Measurements from ENCODE around the gene B4GAT1. TPM values are rescaled to one million over a fixed set of nuclear protein-coding genes. Genes with fewer than 3 reads are reported as not detected.
"Not testable (repeated sequence)": the region's sequence is repeated elsewhere in the genome, so short reads cannot be mapped to it uniquely, and the experiment has no call there.

B4GAT1 gene
- total RNA-seq, 4 donors from 2014 or later, result 53.4 to 105 (median 97.6) TPM

GRCh38 chr11:66313321-66314185 lies 33.9 kb downstream of the B4GAT1 start:
- H3K9me3 ChIP-seq, result no peaks in the 10 kb centered on the region
- H3K27ac ChIP-seq, result peak overlapping the region; percentile 44 to 89 (median 88)
- TF ChIP-seq CTCF (IDR thresholded peaks at IDR 0.05), result peak in 1 of 5 experiments; percentile 11
- TF ChIP-seq POLR2A (IDR thresholded peaks at IDR 0.05), result no peak
- TF ChIP-seq EP300 (IDR thresholded peaks at IDR 0.05), result no peak
- H3K27me3 ChIP-seq, result peaks cover 0 to 5% of the 10 kb centered on the region in 2 donors
- WGBS, 2 donors, result 22 to 38% methylated on average over 18 to 30 of the region's 38 CpGs
- peaks cover 0 to 62% (median 32%) of the 10 kb centered on the region in 4 donors for H3K4me1 ChIP-seq
- peak overlapping the region; percentile 35 to 57 (median 54) for H3K4me3 ChIP-seq
- no peak for DNase-seq (ENCODE audit: low spot score in 2 of 2)
- no peaks in the 10 kb centered on the region for H3K36me3 ChIP-seq

- peak overlapping the region; percentile 39 to 57 (median 54) for H3K4me3 ChIP-seq
- peaks cover 0 to 53% (median 24%) of the 10 kb centered on the region in 4 donors for H3K4me1 ChIP-seq
- H3K27me3 ChIP-seq, result peaks cover 0 to 5% of the 10 kb centered on the region in 2 donors
- WGBS, 2 donors, result 1 to 4% methylated on average over 37 to 39 of the region's 52 CpGs
- H3K36me3 ChIP-seq, result no peaks in the 10 kb centered on the region
- H3K27ac ChIP-seq, result peak overlapping the region; percentile 83 to 89 (median 88)
- no peaks in the 10 kb centered on the region for H3K9me3 ChIP-seq
- peak; percentile 100 for DNase-seq (ENCODE audit: low spot score in 2 of 2)
- TF ChIP-seq CTCF (IDR thresholded peaks at IDR 0.05), result no peak
- TF ChIP-seq POLR2A (IDR thresholded peaks at IDR 0.05), result peak; percentile 50 to 55
- peak in 1 of 2 donors; percentile 59 for TF ChIP-seq EP300 (IDR thresholded peaks at IDR 0.05)
Observed at GRCh38 chr11:66312549-66313320, 34.7 kb downstream of the B4GAT1 start.

- 0 to 1% methylated on average over 36 to 40 of the region's 44 CpGs for WGBS, 2 donors
- H3K4me1 ChIP-seq, result peaks cover 0 to 47% (median 17%) of the 10 kb centered on the region in 4 donors
- H3K36me3 ChIP-seq, result no peaks in the 10 kb centered on the region
- no peaks in the 10 kb centered on the region for H3K9me3 ChIP-seq
- TF ChIP-seq EP300 (IDR thresholded peaks at IDR 0.05) (peak in 1 of 2 donors; percentile 59), CTCF (IDR thresholded peaks at IDR 0.05) (peak in 3 of 5 experiments; percentile 22 to 98 (median 97)), POLR2A (IDR thresholded peaks at IDR 0.05) (peak in 1 of 2 donors; percentile 65)
- H3K4me3 ChIP-seq, result peak overlapping the region; percentile 39 to 57 (median 54)
- peak; percentile 87 to 92 for DNase-seq (ENCODE audit: low spot score in 2 of 2)
- peak overlapping the region; percentile 76 to 89 (median 86) for H3K27ac ChIP-seq
- H3K27me3 ChIP-seq, result peaks cover 0 to 5% of the 10 kb centered on the region in 2 donors
Observed at GRCh38 chr11:66311965-66312548, 35.4 kb downstream of the B4GAT1 start.

- H3K36me3 ChIP-seq, result no peaks in the 10 kb centered on the region
- H3K27me3 ChIP-seq, result peaks cover 0 to 5% of the 10 kb centered on the region in 2 donors
- 26 to 27% methylated on average over 25 to 26 of the region's 26 CpGs for WGBS, 2 donors
- H3K4me1 ChIP-seq, result peaks cover 0 to 41% (median 12%) of the 10 kb centered on the region in 4 donors
- peak overlapping the region; percentile 39 to 57 (median 54) for H3K4me3 ChIP-seq
- peak overlapping the region; percentile 76 to 89 (median 86) for H3K27ac ChIP-seq
- TF ChIP-seq CTCF (IDR thresholded peaks at IDR 0.05), result peak in 3 of 5 experiments; percentile 89 to 91 (median 91)
- TF ChIP-seq EP300 (IDR thresholded peaks at IDR 0.05), result no peak
- H3K9me3 ChIP-seq, result no peaks in the 10 kb centered on the region
- DNase-seq (ENCODE audit: low spot score in 2 of 2), result no peak
Observed at GRCh38 chr11:66311470-66311964, 35.9 kb downstream of the B4GAT1 start.

- not testable (repeated sequence) for H3K4me3 ChIP-seq; H3K9me3 ChIP-seq; DNase-seq (ENCODE audit: low spot score in 2 of 2); H3K27me3 ChIP-seq; H3K36me3 ChIP-seq
- 79 to 84% methylated on average over 18 of the region's 18 CpGs for WGBS, 2 donors
- peaks cover 0 to 35% (median 8%) of the 10 kb centered on the region in 4 donors for H3K4me1 ChIP-seq
- H3K27ac ChIP-seq, result peak overlapping the region in 1 of 4 donors; percentile 89
Observed at GRCh38 chr11:66310803-66311440, 36.5 kb downstream of the B4GAT1 start.

Measured in tibial nerve (tissue), 4 donors.